NCI-H446 (cell line): ENCODE measurements around the gene LAD1.

ENCODE experiments used
- DNase-seq, 2 experiments: peaks; one replicate each; lab custom pipeline; 2025; lab: John Stamatoyannopoulos, UW

LAD1 gene

DNA sequence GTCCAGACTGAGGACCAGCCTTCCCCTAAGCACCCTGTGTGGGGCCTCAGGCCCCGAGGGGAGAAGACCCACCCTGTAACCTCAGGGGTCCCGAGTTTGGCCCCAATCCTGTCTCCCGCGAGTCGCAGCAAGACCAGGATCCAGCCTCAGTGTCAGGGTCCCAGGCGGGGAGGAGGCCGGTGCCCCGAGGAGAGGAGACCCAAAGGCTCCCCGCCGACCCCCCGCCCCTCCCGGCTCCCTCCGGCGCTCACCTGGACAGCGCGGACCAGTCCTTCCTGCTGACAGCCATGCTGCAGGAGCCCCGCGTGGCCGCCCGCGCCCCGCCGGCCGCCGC lies at the start of gene LAD1:
LAD1 (minus strand) TSS at position 307 of the 334 bp plus-strand sequence; CDS start at position 289, 18 bp downstream.
- no peak for DNase-seq

GRCh38 chr1:201447903-201448871 lies 49.1 kb upstream of the LAD1 start:
- DNase-seq, result peak in 1 of 2 experiments; percentile 40

GRCh38 chr1:201445310-201445709 lies 46.2 kb upstream of the LAD1 start:
- DNase-seq, result no peak

DNA sequence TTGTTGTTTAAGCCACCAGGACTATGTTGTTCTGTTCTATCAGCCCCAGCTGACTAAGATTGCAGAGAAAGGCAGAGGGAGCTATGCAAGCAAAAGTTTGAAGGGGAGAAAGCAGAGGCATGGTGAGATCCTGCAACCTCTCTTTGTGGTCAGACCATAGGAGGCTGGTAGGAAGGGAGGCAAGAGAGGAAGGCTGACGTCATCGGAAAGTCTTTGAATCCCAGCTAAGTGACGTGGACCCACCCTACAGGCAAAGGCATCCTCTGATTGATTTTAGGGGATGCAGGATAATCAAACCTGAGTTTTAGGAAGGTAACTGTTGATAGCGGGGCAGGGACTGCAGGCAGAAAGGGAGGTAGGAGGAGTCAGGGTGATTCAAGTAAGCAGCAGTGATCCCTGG lies 45.7 kb upstream of the LAD1 start:
- DNase-seq, result no peak

DNA sequence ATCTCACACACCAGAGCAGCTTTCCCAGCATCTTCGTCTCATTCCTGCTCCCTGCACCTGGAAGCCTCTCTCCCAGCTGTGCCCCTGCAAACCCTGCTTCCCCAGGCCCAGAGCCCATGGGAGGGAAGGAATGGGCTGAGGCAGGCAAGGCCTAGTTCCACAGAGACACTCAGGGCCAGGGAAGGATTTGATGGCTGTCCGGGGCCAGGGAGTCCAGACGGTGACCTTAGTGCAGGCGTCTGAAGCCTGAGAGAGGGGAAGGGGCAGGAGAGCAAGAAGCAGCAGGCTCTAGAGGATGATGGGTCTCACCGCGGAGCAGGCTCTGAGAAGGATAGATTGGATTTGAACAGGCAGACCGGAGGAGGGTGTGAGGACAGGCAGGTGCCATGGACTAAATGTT lies 44.6 kb upstream of the LAD1 start:
- DNase-seq, result no peak

DNA sequence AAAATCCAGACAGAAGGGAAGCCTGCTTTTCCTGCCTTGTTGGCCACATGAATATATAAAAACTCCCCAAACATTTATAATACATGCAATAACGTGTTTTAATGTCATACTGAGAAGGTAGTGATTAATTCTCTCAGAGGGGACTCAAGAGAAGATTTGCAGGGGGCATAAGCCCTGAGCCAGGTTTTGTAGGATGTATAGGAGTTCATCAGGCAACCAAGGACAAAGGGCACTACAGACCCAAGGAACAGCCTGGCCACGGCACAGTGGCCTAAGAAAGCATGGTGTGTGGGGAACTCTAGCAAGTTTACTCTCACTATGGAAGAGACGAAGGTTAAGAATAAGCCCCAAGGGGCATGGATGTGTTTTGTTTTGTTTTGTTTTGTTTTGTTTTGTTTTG lies 37.8 kb upstream of the LAD1 start:
- DNase-seq, result no peak

GRCh38 chr1:201436393-201436792 lies 37.3 kb upstream of the LAD1 start:
- DNase-seq, result peak in 1 of 2 experiments; percentile 22

GRCh38 chr1:201434266-201434665 lies 35.1 kb upstream of the LAD1 start:
- no peak for DNase-seq

DNA sequence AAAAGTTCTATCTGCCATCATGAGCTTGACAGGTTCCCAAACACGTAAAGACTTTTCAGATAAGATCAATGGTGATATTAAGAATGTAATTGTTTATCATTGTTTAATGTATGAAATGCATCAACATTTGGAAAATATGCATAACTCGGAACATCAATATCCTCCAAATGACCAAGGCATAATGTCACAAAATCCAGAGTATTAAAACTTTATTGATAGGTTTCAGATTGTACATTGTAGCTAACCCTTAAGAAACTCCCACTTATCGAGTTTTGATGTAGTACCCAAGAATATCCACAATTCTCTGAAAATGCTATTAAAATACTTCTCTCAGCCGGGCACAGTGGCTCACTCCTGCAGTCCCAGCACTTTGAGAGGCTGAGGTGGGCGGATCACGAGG lies 34.5 kb upstream of the LAD1 start:
- DNase-seq, result no peak

DNA sequence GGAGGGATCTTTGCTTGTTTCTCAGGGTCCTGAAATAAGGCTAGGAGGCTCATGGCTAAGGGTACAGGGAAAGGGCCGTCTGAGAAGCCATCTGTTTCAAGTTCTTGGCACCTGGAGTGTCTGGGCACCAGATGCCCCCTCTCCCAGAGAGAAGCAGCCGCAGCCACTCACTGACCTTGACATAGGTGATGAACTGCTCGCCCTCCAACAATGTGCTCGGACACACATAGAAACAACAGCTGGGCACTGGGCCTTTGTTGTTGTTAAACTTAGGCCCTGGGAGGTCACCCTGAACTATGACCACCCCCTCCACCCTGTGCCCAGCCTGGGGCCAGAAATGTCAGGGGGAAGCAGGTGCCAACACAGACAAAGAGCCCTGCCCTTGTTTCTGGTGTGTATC lies 31.7 kb upstream of the LAD1 start:
- DNase-seq, result peak in 1 of 2 experiments; percentile 58

DNA sequence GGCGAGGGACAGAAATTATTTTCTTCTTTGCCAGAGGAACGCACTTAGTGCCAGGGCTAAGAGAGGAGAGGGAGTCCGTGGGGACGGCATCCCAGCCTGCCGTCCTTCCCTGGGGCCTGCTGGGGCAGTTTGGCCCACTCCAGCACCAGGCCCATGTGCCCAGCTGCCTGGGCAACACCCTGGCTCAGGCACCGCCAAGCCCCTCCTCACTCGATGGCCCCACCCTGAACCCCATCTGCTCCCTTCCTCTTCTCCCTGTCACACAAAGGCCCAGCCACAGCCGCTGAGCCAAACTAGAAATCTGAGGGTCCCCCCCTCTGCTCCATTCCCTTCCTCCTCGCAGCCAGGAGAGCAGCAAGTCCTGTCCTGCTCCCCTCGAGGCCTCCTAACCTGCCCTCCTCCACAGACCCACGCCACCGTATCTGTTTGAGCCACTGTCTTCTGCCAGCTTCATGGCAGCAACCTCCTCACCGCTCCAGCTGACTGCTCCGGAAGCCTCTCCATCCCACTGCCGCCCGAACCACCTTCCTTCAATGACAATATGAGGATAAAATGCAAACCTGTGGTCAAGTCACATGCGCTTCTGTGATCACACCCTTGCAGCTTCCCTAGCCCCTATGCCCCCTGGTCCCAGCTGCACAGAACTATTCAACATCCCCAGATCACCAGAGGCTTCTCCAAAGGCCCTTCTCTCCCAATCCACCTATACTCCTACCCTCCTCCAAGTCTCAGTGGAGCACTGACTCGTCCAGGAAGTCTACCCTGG lies 30.8 kb upstream of the LAD1 start:
- DNase-seq, result peak; percentile 14 to 81

DNA sequence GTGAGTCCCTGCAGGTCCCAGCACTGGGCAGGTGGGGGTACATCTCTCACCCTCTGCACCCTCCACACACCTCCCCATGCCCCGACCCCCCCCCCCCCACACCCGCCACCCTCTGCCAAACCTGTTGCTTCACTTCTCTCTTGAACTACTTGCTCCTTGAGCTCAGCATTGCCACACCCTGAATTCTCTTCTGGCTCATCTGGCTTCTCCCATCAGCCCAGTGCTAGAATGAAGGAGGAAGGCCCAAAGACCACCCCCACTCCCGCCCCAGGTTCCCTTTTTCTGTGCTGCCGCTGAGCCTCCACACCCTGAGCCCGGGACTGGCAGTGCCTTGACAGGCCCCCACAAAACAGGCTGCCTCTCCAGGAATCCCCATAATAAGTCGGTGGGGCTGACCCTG lies 28.8 kb upstream of the LAD1 start:
- no peak for DNase-seq

DNA sequence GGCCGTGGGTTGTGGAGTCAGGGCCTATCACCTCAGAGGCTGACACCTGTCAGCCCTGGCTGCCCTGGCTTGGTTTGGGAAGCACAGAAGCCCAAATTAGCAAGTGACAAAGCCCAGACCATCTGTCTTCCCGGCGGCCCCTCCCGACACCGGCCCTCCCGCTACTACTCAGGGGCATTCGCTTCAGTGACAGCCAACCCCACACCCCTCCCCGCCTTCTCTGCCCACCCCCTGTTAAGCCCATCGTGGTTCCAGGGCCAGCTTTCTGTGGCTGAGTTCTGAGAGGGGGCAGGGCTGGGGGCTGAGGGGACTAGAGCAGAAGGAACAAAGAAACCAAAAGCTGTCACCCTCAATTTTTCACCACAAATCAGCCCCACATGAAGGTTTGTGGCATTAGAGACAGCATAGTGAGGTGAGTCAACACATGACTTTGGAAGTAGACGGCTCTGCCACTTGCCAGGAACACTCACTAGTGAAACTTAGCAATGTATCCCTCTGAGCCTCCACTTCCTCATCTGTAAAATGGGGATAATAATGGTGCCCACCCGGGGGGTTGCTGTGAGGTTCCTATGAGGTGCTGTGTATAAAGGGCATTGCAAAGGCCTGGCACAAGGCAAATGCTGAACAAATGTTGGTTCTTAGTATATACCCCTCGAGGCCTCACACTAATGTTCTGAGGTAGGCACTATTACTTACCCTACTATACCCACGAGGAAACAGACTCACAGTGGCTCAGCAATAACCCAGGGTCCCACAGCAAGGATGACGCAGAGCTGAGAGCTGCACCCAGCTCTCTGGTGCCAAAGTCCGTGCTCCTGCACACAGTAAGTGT lies 27.6 kb upstream of the LAD1 start:
- DNase-seq, result peak in 1 of 2 experiments; percentile 45

GRCh38 chr1:201424146-201424545 lies 25.0 kb upstream of the LAD1 start:
- no peak for DNase-seq

DNA sequence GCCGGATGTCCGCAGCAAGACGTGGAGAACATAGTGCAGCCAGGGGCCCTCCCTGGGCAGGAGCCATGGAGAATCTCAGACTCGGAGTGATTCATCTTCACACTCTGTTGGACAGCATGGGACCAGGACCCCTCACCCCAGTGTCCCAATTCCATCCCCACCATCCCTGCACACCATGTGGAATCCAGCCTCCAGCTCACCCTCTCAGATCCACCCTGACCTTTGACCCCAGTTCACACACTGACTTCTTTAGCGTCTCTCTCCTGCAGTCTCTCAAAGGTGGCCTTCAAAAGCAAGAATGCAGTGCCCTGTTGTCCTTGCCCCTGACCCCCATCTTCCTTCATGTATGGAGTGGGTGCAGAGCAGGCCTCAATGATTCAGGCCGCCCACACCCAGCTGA lies 24.5 kb upstream of the LAD1 start:
- DNase-seq, result no peak

GRCh38 chr1:201422436-201423030 lies 23.4 kb upstream of the LAD1 start:
- DNase-seq, result no peak

DNA sequence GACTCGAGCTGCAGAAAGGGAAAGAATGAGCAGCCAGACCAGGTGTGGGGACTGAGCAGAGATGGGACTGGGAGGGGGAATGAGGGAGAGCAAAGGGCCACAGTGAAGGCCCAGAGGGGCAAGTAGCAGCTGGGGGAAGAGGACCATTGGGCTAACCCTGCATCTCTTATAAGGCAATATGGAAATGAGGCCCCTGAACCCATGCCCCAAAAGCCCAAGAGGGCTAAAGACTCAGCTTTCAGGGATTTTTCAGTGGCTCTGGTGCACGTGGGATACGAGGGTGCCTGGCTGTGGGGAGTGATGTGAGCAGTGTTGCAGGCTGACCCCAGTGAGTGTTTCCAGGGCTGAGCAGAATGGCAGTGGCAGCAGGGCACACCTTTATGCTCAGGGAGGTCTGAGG lies 22.9 kb upstream of the LAD1 start:
- DNase-seq, result no peak

DNA sequence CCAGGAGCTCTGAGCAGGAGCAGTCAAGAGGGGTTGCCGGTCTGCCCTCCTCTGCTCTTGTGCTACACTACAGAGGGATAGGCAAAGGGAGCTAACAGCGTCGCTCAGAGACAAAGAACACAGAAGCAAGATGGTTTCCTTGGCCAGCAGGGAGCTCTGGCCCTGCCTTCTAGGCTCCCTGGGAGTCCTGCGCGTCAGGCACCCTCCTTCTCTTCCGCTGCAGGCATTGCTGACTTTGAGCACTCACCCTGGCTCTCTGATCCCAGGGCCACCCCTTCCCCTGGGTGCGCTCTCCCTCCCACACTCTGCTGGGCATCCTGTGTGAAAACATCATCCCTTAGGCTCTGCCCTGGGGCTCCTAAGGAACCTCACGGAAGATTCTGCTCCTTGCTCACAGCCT lies 21.9 kb upstream of the LAD1 start:
- no peak for DNase-seq

- DNase-seq, result no peak
These were observed 21.5 kb upstream of the LAD1 start for GRCh38 chr1:201420608-201421002.

- peak in 1 of 2 experiments; percentile 33 for DNase-seq
These were observed 20.9 kb upstream of the LAD1 start for GRCh38 chr1:201419746-201420607.

GRCh38 chr1:201419256-201419655 lies 20.1 kb upstream of the LAD1 start:
- DNase-seq, result no peak
